HepG2 (cell line): ENCODE data around the gene PKN2.

Experiments
- CC2D1A ChIP-seq: sonication (generic); formaldehyde crosslinking; IDR thresholded peaks from 2 replicates; pipeline ENCODE4 v1.8.1; 2023; ENCODE audit warnings: mild to moderate bottlenecking, missing genetic modification reagents
- CTCF ChIP-seq: sonication (generic); formaldehyde crosslinking; IDR thresholded peaks from 2 replicates; pipeline ENCODE4 v1.5.0; 2020; ENCODE audit warnings: mild to moderate bottlenecking, missing genetic modification reagents, moderate library complexity
- EZH2 ChIP-seq: conservative IDR thresholded peaks from 2 replicates; pipeline ENCODE4 v1.6.1; 2012; ENCODE audit warnings: mild to moderate bottlenecking, low read depth, low read length, moderate library complexity
- GABPA ChIP-seq, 2 experiments: IDR thresholded peaks; 2 replicates each; pipeline ENCODE4 v1.6.1; 2011 to 2016; ENCODE audit warnings: low read depth in 2 of 2, low read length in 1 of 2, missing biosample characterization in 1 of 2, missing genetic modification characterization in 1 of 2
- PTBP1 ChIP-seq: fragments of 200-400 bp; formaldehyde crosslinking; IDR thresholded peaks from 2 replicates; pipeline ENCODE4 v1.6.1; 2018; ENCODE audit warnings: low read length, low read depth; ENCODE audit not compliant: poor library complexity, severe bottlenecking
- SIN3A ChIP-seq: IDR thresholded peaks from 2 replicates; pipeline ENCODE4 v1.6.1; 2011; ENCODE audit warnings: low read depth, mild to moderate bottlenecking, control low read depth, low read length, borderline replicate concordance
- ZBTB4 ChIP-seq: sonication (generic); formaldehyde crosslinking; IDR thresholded peaks from 2 replicates; pipeline ENCODE4 v1.4.0; 2020; ENCODE audit warnings: missing genetic modification reagents, mild to moderate bottlenecking, borderline replicate concordance

- TF ChIP-seq SIN3A, result no peak
- no peak for TF ChIP-seq CTCF (CRISPR knock-in tag)
- TF ChIP-seq ZBTB4 (CRISPR knock-in tag), result no peak
- TF ChIP-seq PTBP1, result no peak
- no peak for TF ChIP-seq EZH2
- TF ChIP-seq GABPA (IDR thresholded peaks at IDR 0.05; ENCODE audit: low read depth, low read length), result no peak
- TF ChIP-seq GABPA (CRISPR knock-in tag; IDR thresholded peaks at IDR 0.05; ENCODE audit: low read depth), result no peak
- TF ChIP-seq CC2D1A (CRISPR knock-in tag), result no peak
Observed at GRCh38 chr1:88647249-88647645, 36.8 kb upstream of the PKN2 start.
